ENCODE data around the gene GMPPA. TPM values are rescaled to one million over a fixed set of nuclear protein-coding genes. Genes with fewer than 3 reads are reported as not detected.

The GMPPA gene
- total RNA-seq, 1 donor from 2014 or later, result 30.2 TPM

GRCh38 chr2:219492575-219492974, 6.1 kb upstream of the GMPPA start:
- peaks cover 19% of the 10 kb centered on the region for H3K27me3 Mint-ChIP-seq (ENCODE audit: unreplicated experiment)

GRCh38 chr2:219493086-219493485, 5.6 kb upstream of the GMPPA start:
- no peak overlapping the region for H3K4me3 Mint-ChIP-seq (ENCODE audit: unreplicated experiment)

More at GRCh38 chr2:219492575-219492974, 6.1 kb upstream of the GMPPA start:
- H3K27ac Mint-ChIP-seq (ENCODE audit: unreplicated experiment), result no peak overlapping the region
- no peak for DNase-seq (ENCODE audit: low spot score)
- peaks cover 5% of the 10 kb centered on the region for H3K4me1 Mint-ChIP-seq (ENCODE audit: unreplicated experiment)
- TF ChIP-seq CTCF (IDR thresholded peaks at IDR 0.05; ENCODE audit: unreplicated experiment), result peak; percentile 7
- no peaks in the 10 kb centered on the region for H3K9me3 Mint-ChIP-seq (ENCODE audit: unreplicated experiment)
- no peak overlapping the region for H3K4me3 Mint-ChIP-seq (ENCODE audit: unreplicated experiment)
- peaks cover 4% of the 10 kb centered on the region for H3K36me3 Mint-ChIP-seq (ENCODE audit: low read depth, unreplicated experiment)

GRCh38 chr2:219494952-219495530, 3.6 kb upstream of the GMPPA start:
- Mint-ChIP-seq H3K4me3 (ENCODE audit: unreplicated experiment) (no peak overlapping the region), H3K4me1 (ENCODE audit: unreplicated experiment) (peaks cover 18% of the 10 kb centered on the region), H3K27ac (ENCODE audit: unreplicated experiment) (peak overlapping the region; percentile 78), H3K9me3 (ENCODE audit: unreplicated experiment) (no peaks in the 10 kb centered on the region), H3K27me3 (ENCODE audit: unreplicated experiment) (peaks cover 31% of the 10 kb centered on the region), H3K36me3 (ENCODE audit: low read depth, unreplicated experiment) (peaks cover 4% of the 10 kb centered on the region)
- DNase-seq (ENCODE audit: low spot score), result no peak
- no peak for TF ChIP-seq CTCF (IDR thresholded peaks at IDR 0.05; ENCODE audit: unreplicated experiment)

More at GRCh38 chr2:219493086-219493485, 5.6 kb upstream of the GMPPA start:
- H3K9me3 Mint-ChIP-seq (ENCODE audit: unreplicated experiment), result no peaks in the 10 kb centered on the region
- H3K36me3 Mint-ChIP-seq (ENCODE audit: low read depth, unreplicated experiment), result no peaks in the 10 kb centered on the region
- DNase-seq (ENCODE audit: low spot score), result no peak
- peaks cover 4% of the 10 kb centered on the region for H3K4me1 Mint-ChIP-seq (ENCODE audit: unreplicated experiment)
- peak; percentile 4 for TF ChIP-seq CTCF (IDR thresholded peaks at IDR 0.05; ENCODE audit: unreplicated experiment)
- no peak overlapping the region for H3K27ac Mint-ChIP-seq (ENCODE audit: unreplicated experiment)
- peaks cover 20% of the 10 kb centered on the region for H3K27me3 Mint-ChIP-seq (ENCODE audit: unreplicated experiment)

- H3K9me3 Mint-ChIP-seq (ENCODE audit: unreplicated experiment), result no peaks in the 10 kb centered on the region
- DNase-seq (ENCODE audit: low spot score), result peak; percentile 79
- H3K36me3 Mint-ChIP-seq (ENCODE audit: low read depth, unreplicated experiment), result peaks cover 4% of the 10 kb centered on the region
- H3K27ac Mint-ChIP-seq (ENCODE audit: unreplicated experiment), result no peak overlapping the region
- no peak overlapping the region for H3K4me3 Mint-ChIP-seq (ENCODE audit: unreplicated experiment)
- peaks cover 31% of the 10 kb centered on the region for H3K27me3 Mint-ChIP-seq (ENCODE audit: unreplicated experiment)
- peaks cover 23% of the 10 kb centered on the region for H3K4me1 Mint-ChIP-seq (ENCODE audit: unreplicated experiment)
- peak; percentile 82 for TF ChIP-seq CTCF (IDR thresholded peaks at IDR 0.05; ENCODE audit: unreplicated experiment)
These were observed 3.1 kb upstream of the GMPPA start for GRCh38 chr2:219495531-219496122.

- peaks cover 4% of the 10 kb centered on the region for H3K36me3 Mint-ChIP-seq (ENCODE audit: low read depth, unreplicated experiment)
- H3K9me3 Mint-ChIP-seq (ENCODE audit: unreplicated experiment), result no peaks in the 10 kb centered on the region
- TF ChIP-seq CTCF (IDR thresholded peaks at IDR 0.05; ENCODE audit: unreplicated experiment), result no peak
- no peak overlapping the region for H3K4me3 Mint-ChIP-seq (ENCODE audit: unreplicated experiment)
- no peak overlapping the region for H3K27ac Mint-ChIP-seq (ENCODE audit: unreplicated experiment)
- peaks cover 31% of the 10 kb centered on the region for H3K27me3 Mint-ChIP-seq (ENCODE audit: unreplicated experiment)
- H3K4me1 Mint-ChIP-seq (ENCODE audit: unreplicated experiment), result peaks cover 30% of the 10 kb centered on the region
- DNase-seq (ENCODE audit: low spot score), result no peak
These were observed 2.4 kb upstream of the GMPPA start for GRCh38 chr2:219496247-219496824.
